K562 (cell line): ENCODE measurements around the gene HINT3. TPM values are rescaled to one million over a fixed set of nuclear protein-coding genes. Genes with fewer than 3 reads are reported as not detected.

Experiments used
- ATAC-seq: fragments of 200-7000 bp; cut with Tn5 transposase; 3 replicates; pipeline ENCODE4 v1.9.1; 2020; ENCODE audit warnings: moderate library complexity
- BruUV-seq: library from RNA; stranded (reverse); fragments of 400-500 nt; replicated peaks from 2 replicates; lab custom pipeline; 2021; lab: Mats Ljungman, UMichigan
- CTCF ChIA-PET: fragments of 300-600 bp; formaldehyde crosslinking; extraction: SDS; loops from one replicate; lab custom pipeline; 2021; ENCODE audit warnings: low intra/inter-chr PET ratio; lab: Yijun Ruan, JAX
- POLR2A ChIA-PET: fragments of 300-600, 350-650 bp; sonication (Branson Sonifier 250); formaldehyde crosslinking; extraction: SDS; loops from one replicate; lab custom pipeline; 2021; ENCODE audit warnings: antibody characterized with exemption, inconsistent platforms; lab: Yijun Ruan, JAX
- DNase-seq, 4 experiments: peaks; one replicate each; pipeline versions ENCODE4 v3.0.0 to v3.0.0-alpha.2; 2011 to 2018; ENCODE audit warnings: low spot score in 3 of 4, mixed read lengths in 3 of 4; ENCODE audit errors: extremely low read depth in 1 of 4
- FAIRE-seq: peaks from 2 replicates; lab custom pipeline; 2011; peaks lifted over from hg19 to GRCh38; lab: Jason Lieb, UNC
- H2AFZ ChIP-seq: 2 replicates; pipeline ENCODE4 v1.6.0; 2011; ENCODE audit warnings: low read depth, low read length, control low read depth, inconsistent platforms
- H3K27ac ChIP-seq: fragments of 200-600 bp; 3 replicates; pipeline ENCODE4 v1.8.0; 2011; ENCODE audit warnings: low read depth, mild to moderate bottlenecking, control low read depth, inconsistent platforms, low read length, moderate library complexity, mixed read lengths; ENCODE audit errors: extremely low read depth
- H3K27me3 ChIP-seq, 2 experiments: fragments of 300-600 bp in 1 of 2; 2 replicates in 1 of 2; 3 replicates in 1 of 2; pipeline versions ENCODE4 v1.6.0 to v1.8.0; 2011; ENCODE audit warnings: inconsistent platforms in 2 of 2, low read length in 2 of 2, mild to moderate bottlenecking in 1 of 2, mixed read lengths in 1 of 2, moderate library complexity in 1 of 2; ENCODE audit not compliant: control insufficient read depth in 2 of 2, insufficient read depth in 2 of 2
- H3K36me3 ChIP-seq: fragments of 300-600 bp; 3 replicates; pipeline ENCODE4 v1.8.0; 2011; ENCODE audit warnings: mild to moderate bottlenecking, low read length, inconsistent platforms; ENCODE audit not compliant: control insufficient read depth, insufficient read depth
- H3K4me1 ChIP-seq, 2 experiments: fragments of 200-600 bp in 1 of 2; replicated peaks in 1 of 2; 2 replicates in 1 of 2; 3 replicates in 1 of 2; pipeline versions ENCODE4 v1.5.1 to v1.8.0; 2011; ENCODE audit warnings: inconsistent platforms in 2 of 2, low read length in 2 of 2, mild to moderate bottlenecking in 1 of 2, mixed read lengths in 1 of 2, moderate library complexity in 1 of 2; ENCODE audit not compliant: control insufficient read depth in 2 of 2, insufficient read depth in 2 of 2
- H3K4me2 ChIP-seq: 2 replicates; pipeline ENCODE4 v1.6.1; 2011; ENCODE audit warnings: low read length, control low read depth, inconsistent platforms, mixed read lengths; ENCODE audit not compliant: insufficient read depth
- H3K4me3 ChIP-seq: fragments of 200-600 bp; sonication (generic), shearing (Covaris generic); 2 replicates; pipeline ENCODE4 v1.5.1; 2016; ENCODE audit warnings: control low read depth, inconsistent platforms
- H3K79me2 ChIP-seq: fragments of 200-600 bp; 3 replicates; pipeline ENCODE4 v1.8.0; 2011; ENCODE audit warnings: low read length, inconsistent platforms; ENCODE audit not compliant: control insufficient read depth, insufficient read depth
- H3K9ac ChIP-seq, 2 experiments: 2 replicates each; pipeline versions ENCODE4 v1.6.0 to v1.6.1; 2011; ENCODE audit warnings: low read depth in 2 of 2, low read length in 2 of 2, control low read depth in 1 of 2, inconsistent platforms in 1 of 2, mild to moderate bottlenecking in 1 of 2, mixed read lengths in 1 of 2; ENCODE audit not compliant: insufficient read depth in 1 of 2
- H3K9me1 ChIP-seq: one replicate; pipeline ENCODE4 v1.6.0; 2011; ENCODE audit warnings: inconsistent platforms, mild to moderate bottlenecking, low read length, moderate library complexity; ENCODE audit not compliant: control insufficient read depth, insufficient read depth
- H3K9me3 ChIP-seq: replicated peaks from 2 replicates; pipeline ENCODE4 v1.5.1; 2011; ENCODE audit warnings: low read depth, low read length, inconsistent platforms; ENCODE audit not compliant: control insufficient read depth, insufficient read depth
- H4K20me1 ChIP-seq: replicated peaks from 2 replicates; pipeline ENCODE4 v1.6.1; 2011; ENCODE audit warnings: low read length, inconsistent platforms, mixed read lengths; ENCODE audit not compliant: control insufficient read depth, insufficient read depth
- ERF ChIP-seq: fragments of 450-650 bp; formaldehyde crosslinking; IDR thresholded peaks from 2 replicates; pipeline ENCODE4 v1.4.0; 2020; ENCODE audit warnings: mild to moderate bottlenecking, mixed read lengths
- MAFK ChIP-seq: IDR thresholded peaks from 2 replicates; pipeline ENCODE4 v1.6.1; 2011; ENCODE audit warnings: low read length, improper control_type of control experiment
- RBFOX2 ChIP-seq: fragments of 200-400 bp; formaldehyde crosslinking; IDR thresholded peaks from 2 replicates; pipeline ENCODE4 v1.6.1; 2017; ENCODE audit warnings: low read depth, mild to moderate bottlenecking, low read length, moderate library complexity
- ZNF347 ChIP-seq: fragments of 450-650 bp; formaldehyde crosslinking; IDR thresholded peaks from 2 replicates; pipeline ENCODE4 v1.4.0; 2020; ENCODE audit warnings: low read depth, mild to moderate bottlenecking, moderate library complexity
- WGBS: fragments of 100-300 bp; shearing (Covaris generic); methylation state at CpG from one replicate; pipeline ENCODE4 v1.1.6; 2016; ENCODE audit warnings: low coverage, mixed read lengths; ENCODE audit not compliant: insufficient coverage; ENCODE audit errors: missing lambda C conversion rate; 5-methylcytosine and 5-hydroxymethylcytosine counted together
- in situ Hi-C: fragments of 300-500 bp; cut with MboI; formaldehyde crosslinking; loops from 4 replicates; pipeline ENCODE4 v1.15.0; 2018; ENCODE audit warnings: inconsistent platforms, mixed read lengths
- intact Hi-C: fragments of 100-400 bp; cut with micrococcal nuclease; formaldehyde crosslinking; loops from 2 replicates; pipeline ENCODE4 v1.14.2; 2022
- polyA plus RNA-seq, 8 experiments: library from polyadenylated mRNA; depleted of rRNA in 4 of 8; stranded (reverse) in 5 of 8; unstranded in 3 of 8; fragments of >200 nt; fragmentation: Nextera tagmentation in 2 of 8; fragmentation: Illumina TruSeq in 1 of 8; extraction: Ambion mirVana in 2 of 8; extraction: Trizol in 1 of 8; gene quantifications; 2 replicates each; pipeline versions ENCODE4 v1.2.1 to v1.2.3, GENCODE V29; 2011 to 2014; ENCODE audit warnings: inconsistent platforms in 1 of 8, missing spikeins in 1 of 8
- total RNA-seq, 7 experiments: library from RNA; depleted of rRNA in 6 of 7; stranded (reverse); fragments of >200 nt in 6 of 7; fragmentation: Illumina TruSeq in 2 of 7; extraction: Trizol in 2 of 7; gene quantifications; 2 replicates each; pipeline versions ENCODE4 v1.2.1 to v1.2.3, GENCODE V29; 2011 to 2021; ENCODE audit warnings: low replicate concordance in 1 of 7
- TF ChIP-seq, protein P1 (sequence below): sonication (generic); formaldehyde crosslinking; IDR thresholded peaks from 2 replicates; pipeline ENCODE4 v1.8.1; 2022; ENCODE audit warnings: missing genetic modification reagents
- TF ChIP-seq, protein P2 (sequence below): fragments of 450-650 bp; formaldehyde crosslinking; conservative IDR thresholded peaks from 2 replicates; pipeline ENCODE4 v1.4.0; 2022; ENCODE audit warnings: mild to moderate bottlenecking, missing genetic modification characterization

HINT3 gene
- total and polyA plus RNA-seq, 9 of the 15 experiments (the other 6 are each of a cell fraction or from before 2014, with no cell fraction given) = 1.4 to 16.6 (median 10.8) TPM

DNA sequence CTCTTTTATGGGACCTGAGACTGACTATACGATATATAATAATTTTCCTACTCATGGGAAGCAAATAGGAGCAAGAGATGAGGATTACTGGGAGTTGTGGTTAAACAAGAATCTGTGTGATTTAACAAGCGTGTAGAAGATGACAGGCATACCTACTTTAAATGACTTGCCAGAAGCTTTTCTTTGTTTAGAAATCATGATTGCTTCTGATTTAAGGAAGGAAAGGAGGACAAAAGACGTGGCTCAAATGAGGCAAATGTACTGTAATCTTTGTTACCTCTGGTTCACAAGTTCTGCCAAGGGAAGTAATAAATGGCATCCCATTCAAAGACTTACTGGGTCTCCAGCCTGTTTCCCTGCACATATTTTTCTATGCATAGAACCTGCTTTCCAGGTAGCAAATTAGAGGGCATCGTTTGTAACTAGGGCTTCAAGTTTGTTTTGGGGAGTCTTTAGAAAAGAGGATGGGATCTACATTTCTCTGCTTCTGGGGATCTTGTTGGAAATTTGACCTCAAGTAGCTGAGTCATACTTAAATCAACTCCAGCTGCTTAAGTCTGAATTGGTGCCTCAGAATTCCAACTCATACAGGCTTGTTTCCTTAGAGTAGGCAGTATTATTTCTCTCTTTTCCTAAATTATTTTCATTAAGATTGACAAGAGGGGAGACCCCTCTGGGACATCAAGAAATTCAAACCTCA lies 26.8 kb downstream of the HINT3 start (continued):
- peak; percentile 47; the same call in 1 of the 2 replicates for TF ChIP-seq MAFK

DNA sequence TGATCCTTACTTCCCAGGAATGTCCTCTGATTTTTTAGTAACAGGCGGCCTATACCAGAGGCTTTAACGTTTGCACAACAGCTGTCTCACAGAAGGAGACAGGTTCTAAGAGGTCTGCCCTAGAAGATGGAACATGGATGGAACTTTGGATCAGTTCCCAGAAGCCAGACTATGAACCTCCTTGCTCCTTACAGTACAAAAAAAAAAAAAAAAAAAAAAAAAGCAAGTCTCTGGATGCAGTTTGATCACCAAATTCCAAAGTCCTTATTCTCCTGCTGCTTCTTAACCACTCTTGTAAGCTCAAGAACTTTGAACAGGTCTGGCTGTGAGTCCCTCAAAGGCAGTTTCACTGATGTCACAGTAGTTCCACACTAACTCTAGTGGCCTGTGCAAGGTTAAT lies 27.7 kb downstream of the HINT3 start:
- WGBS = 60% methylated on average over 2 of the region's 2 CpGs
- Histone ChIP-seq H3K27me3 (no peaks in the 10 kb centered on the region), H3K79me2 (peaks cover 45% of the 10 kb centered on the region), H2AFZ (no peak overlapping the region), H3K9me1 (no peaks in the 10 kb centered on the region), H4K20me1 (0 out of 2 replicates have a peak, but pooled peaks cover 3% of the 10 kb centered on the region), H3K4me3 (no peak overlapping the region), H3K36me3 (no peaks in the 10 kb centered on the region), H3K9me3 (no peaks in the 10 kb centered on the region), H3K27ac (no peak overlapping the region), H3K4me1 (peaks cover 10 to 22% of the 10 kb centered on the region in 2 experiments; a peak in 4 of 5 replicates)
- no peak for FAIRE-seq
- intact Hi-C loops = loop anchor here (10.0 kb wide), 2 partner anchors 340 to 1360 kb away; partner anchors contain the start of gene ECHDC1
- DNase-seq = no peak
- CTCF ChIA-PET = no interaction called here
- POLR2A ChIA-PET = interaction anchor here (1.0 to 1.5 kb wide), 3 partner anchors 10 to 194 kb away, joined by 3 to 6 read pairs (median 4); partner anchors contain the start of gene NCOA7
- ATAC-seq = no peak
- TF ChIP-seq ZNF347 (CRISPR knock-in tag) (no peak), RBFOX2 (no peak), ERF (CRISPR knock-in tag) (no peak)
- TF ChIP-seq, protein P1, sequence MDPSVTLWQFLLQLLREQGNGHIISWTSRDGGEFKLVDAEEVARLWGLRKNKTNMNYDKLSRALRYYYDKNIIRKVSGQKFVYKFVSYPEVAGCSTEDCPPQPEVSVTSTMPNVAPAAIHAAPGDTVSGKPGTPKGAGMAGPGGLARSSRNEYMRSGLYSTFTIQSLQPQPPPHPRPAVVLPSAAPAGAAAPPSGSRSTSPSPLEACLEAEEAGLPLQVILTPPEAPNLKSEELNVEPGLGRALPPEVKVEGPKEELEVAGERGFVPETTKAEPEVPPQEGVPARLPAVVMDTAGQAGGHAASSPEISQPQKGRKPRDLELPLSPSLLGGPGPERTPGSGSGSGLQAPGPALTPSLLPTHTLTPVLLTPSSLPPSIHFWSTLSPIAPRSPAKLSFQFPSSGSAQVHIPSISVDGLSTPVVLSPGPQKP = no peak
- TF ChIP-seq, protein P2, sequence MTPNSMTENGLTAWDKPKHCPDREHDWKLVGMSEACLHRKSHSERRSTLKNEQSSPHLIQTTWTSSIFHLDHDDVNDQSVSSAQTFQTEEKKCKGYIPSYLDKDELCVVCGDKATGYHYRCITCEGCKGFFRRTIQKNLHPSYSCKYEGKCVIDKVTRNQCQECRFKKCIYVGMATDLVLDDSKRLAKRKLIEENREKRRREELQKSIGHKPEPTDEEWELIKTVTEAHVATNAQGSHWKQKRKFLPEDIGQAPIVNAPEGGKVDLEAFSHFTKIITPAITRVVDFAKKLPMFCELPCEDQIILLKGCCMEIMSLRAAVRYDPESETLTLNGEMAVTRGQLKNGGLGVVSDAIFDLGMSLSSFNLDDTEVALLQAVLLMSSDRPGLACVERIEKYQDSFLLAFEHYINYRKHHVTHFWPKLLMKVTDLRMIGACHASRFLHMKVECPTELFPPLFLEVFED (CRISPR knock-in tag) = no peak
- TF ChIP-seq, all 486 proteins: peak for 0
- no peak overlapping the region for H3K9ac ChIP-seq
- BruUV-seq = no TSS peak
- H3K4me2 ChIP-seq = no peak overlapping the region
- in situ Hi-C loops = no loop called here
